KG1 (cell line): ENCODE results near the gene SEZ6.

ENCODE experiments used
- DNase-seq: peaks from one replicate; lab custom pipeline; 2025; lab: John Stamatoyannopoulos, UW

Gene SEZ6

GRCh38 chr17:28953444-28954118 lies 52.3 kb downstream of the SEZ6 start:
- DNase-seq: no peak

GRCh38 chr17:28951991-28952975 lies 53.5 kb downstream of the SEZ6 start:
- DNase-seq: peak; percentile 91

- DNase-seq: peak; percentile 99
Observed at GRCh38 chr17:28951428-28951990, 54.3 kb downstream of the SEZ6 start, which contains the start of gene PHF12. PHF12 (minus strand) TSS chr17:28951518; CDS start chr17:28950960, 558 bp downstream.

GRCh38 chr17:28950752-28951427 lies 54.9 kb downstream of the SEZ6 start:
- DNase-seq: no peak

- no peak for DNase-seq
Observed at GRCh38 chr17:28950017-28950751, 55.6 kb downstream of the SEZ6 start.

GRCh38 chr17:28949185-28950016 lies 56.4 kb downstream of the SEZ6 start:
- DNase-seq: peak; percentile 52

- DNase-seq: no peak
Observed at GRCh38 chr17:28948873-28949184, 57.0 kb downstream of the SEZ6 start.

- no peak for DNase-seq
Observed at GRCh38 chr17:28948342-28948741, 57.5 kb downstream of the SEZ6 start.

GRCh38 chr17:28947639-28948038 lies 58.2 kb downstream of the SEZ6 start:
- no peak for DNase-seq

GRCh38 chr17:28946239-28946638 lies 59.6 kb downstream of the SEZ6 start:
- DNase-seq: no peak

- no peak for DNase-seq
Observed at GRCh38 chr17:28944862-28945741, 60.7 kb downstream of the SEZ6 start.

- no peak for DNase-seq
Observed at GRCh38 chr17:28944343-28944742, 61.5 kb downstream of the SEZ6 start.

GRCh38 chr17:28942925-28943324 lies 62.9 kb downstream of the SEZ6 start:
- no peak for DNase-seq

- DNase-seq: no peak
Observed at GRCh38 chr17:28941251-28941650, 64.6 kb downstream of the SEZ6 start.

GRCh38 chr17:28940675-28941074 lies 65.2 kb downstream of the SEZ6 start:
- DNase-seq: no peak

- DNase-seq: no peak
Observed at GRCh38 chr17:28940142-28940541, 65.7 kb downstream of the SEZ6 start.

- DNase-seq: no peak
Observed at GRCh38 chr17:28938552-28938951, 67.3 kb downstream of the SEZ6 start.

GRCh38 chr17:28937044-28937729 lies 68.6 kb downstream of the SEZ6 start:
- no peak for DNase-seq
